ENCODE measurements around the gene ASTN1. TPM values are rescaled to one million over a fixed set of nuclear protein-coding genes. Genes with fewer than 3 reads are reported as not detected.

ASTN1 gene
- total RNA-seq, 1 donor: not detected

DNA sequence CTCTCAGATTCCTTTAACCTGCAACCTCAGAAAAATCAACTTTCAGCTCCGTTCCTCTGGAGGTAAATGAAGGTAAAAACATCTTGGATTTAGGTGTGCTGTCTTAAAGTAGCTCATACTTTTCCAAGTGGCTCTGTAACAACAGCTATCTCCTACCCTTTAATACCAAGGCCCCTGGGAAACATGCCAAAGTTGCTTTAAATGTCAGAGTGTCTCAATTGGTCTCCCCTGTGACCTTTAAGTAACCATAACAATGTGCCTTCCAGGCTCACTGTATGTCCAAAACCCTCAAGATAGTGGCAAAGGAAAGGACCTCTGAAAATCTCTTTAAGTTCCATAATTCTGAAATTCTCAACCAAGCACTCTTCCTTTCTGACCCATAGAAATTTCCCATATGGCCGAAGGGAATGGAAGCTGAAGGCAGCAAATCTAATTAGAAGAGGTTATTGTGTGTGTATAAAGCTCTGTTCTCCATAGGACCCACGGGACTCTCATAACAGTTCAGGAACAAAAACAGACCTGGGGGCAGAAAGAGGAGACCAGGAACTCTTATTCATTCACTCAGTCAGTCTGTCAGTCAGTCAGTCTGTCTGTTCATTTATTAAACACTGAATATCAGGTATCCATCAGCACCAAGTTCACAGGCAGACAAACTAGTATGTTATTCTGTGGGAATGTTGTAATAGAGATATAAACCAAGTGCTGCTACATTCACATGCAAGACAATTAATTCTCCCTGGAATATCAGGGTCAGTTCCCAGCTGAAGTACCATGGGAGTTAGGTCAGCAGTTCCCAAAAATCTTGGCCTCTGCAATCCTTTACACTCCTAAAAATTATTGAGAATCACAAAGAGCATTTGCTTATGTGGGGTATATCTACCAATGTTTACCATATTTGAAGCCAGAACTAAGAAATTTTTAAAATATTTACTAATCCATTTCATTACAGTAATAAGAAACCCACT lies 19.1 kb downstream of the ASTN1 start:
- DNase-seq (ENCODE audit: insufficient read length, low spot score, missing footprints): no peak
- Histone ChIP-seq H3K36me3 (ENCODE audit: insufficient read depth, low read length) (no peaks in the 10 kb centered on the region), H2AFZ (ENCODE audit: low read length) (no peak overlapping the region), H3K4me1 (ENCODE audit: insufficient read depth, low read length) (no peaks in the 10 kb centered on the region), H3K4me2 (ENCODE audit: insufficient read depth, low read length) (no peak overlapping the region), H3K4me3 (ENCODE audit: insufficient read depth, low read length) (no peak overlapping the region), H4K20me1 (ENCODE audit: insufficient read depth, low read length) (no peaks in the 10 kb centered on the region), H3K27me3 (ENCODE audit: insufficient read depth, low read length) (no peaks in the 10 kb centered on the region), H3K79me2 (ENCODE audit: insufficient read depth, low read length) (no peaks in the 10 kb centered on the region), H3K9me3 (ENCODE audit: low read depth, low read length) (no peaks in the 10 kb centered on the region), H3K27ac (ENCODE audit: low read depth, low read length) (no peak overlapping the region)
- TF ChIP-seq, protein P1, sequence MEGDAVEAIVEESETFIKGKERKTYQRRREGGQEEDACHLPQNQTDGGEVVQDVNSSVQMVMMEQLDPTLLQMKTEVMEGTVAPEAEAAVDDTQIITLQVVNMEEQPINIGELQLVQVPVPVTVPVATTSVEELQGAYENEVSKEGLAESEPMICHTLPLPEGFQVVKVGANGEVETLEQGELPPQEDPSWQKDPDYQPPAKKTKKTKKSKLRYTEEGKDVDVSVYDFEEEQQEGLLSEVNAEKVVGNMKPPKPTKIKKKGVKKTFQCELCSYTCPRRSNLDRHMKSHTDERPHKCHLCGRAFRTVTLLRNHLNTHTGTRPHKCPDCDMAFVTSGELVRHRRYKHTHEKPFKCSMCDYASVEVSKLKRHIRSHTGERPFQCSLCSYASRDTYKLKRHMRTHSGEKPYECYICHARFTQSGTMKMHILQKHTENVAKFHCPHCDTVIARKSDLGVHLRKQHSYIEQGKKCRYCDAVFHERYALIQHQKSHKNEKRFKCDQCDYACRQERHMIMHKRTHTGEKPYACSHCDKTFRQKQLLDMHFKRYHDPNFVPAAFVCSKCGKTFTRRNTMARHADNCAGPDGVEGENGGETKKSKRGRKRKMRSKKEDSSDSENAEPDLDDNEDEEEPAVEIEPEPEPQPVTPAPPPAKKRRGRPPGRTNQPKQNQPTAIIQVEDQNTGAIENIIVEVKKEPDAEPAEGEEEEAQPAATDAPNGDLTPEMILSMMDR (IDR thresholded peaks at IDR 0.05; ENCODE audit: extremely low read depth, low read depth, low read length): no peak

DNA sequence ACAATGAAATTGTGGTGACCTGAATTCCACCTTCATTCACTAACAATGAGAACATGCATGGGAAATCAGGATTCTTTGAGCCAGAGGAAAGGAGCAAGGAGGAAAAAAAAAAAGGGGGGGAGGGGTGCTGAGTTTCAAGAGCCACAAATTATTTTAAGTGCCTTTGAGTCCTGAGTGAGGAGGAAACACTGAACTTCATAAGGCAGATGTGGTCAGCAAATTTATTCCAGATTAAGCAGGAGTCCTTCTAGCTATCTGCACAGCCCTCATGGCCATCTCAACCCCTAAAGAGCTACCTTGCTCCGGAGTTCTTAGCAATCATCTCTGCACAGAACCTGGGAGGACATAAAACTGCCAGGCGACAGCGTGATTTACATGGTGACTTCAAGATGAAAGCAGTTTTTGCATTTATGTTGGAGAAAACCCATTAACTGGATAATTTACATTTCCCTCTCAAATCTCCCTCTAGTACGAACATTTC lies 21.7 kb downstream of the ASTN1 start:
- H3K27ac ChIP-seq (ENCODE audit: low read depth, low read length): no peak overlapping the region
- no peaks in the 10 kb centered on the region for H3K36me3 ChIP-seq (ENCODE audit: insufficient read depth, low read length)
- no peaks in the 10 kb centered on the region for H3K79me2 ChIP-seq (ENCODE audit: insufficient read depth, low read length)
- no peaks in the 10 kb centered on the region for H3K27me3 ChIP-seq (ENCODE audit: insufficient read depth, low read length)
- H3K9me3 ChIP-seq (ENCODE audit: low read depth, low read length): no peaks in the 10 kb centered on the region
- no peak overlapping the region for H3K4me2 ChIP-seq (ENCODE audit: insufficient read depth, low read length)
- H4K20me1 ChIP-seq (ENCODE audit: insufficient read depth, low read length): no peaks in the 10 kb centered on the region
- H3K4me1 ChIP-seq (ENCODE audit: insufficient read depth, low read length): no peaks in the 10 kb centered on the region
- DNase-seq (ENCODE audit: insufficient read length, low spot score, missing footprints): no peak
- H2AFZ ChIP-seq (ENCODE audit: low read length): no peak overlapping the region
- TF ChIP-seq, protein P1 (IDR thresholded peaks at IDR 0.05; ENCODE audit: extremely low read depth, low read depth, low read length): no peak
- no peak overlapping the region for H3K4me3 ChIP-seq (ENCODE audit: insufficient read depth, low read length)

DNA sequence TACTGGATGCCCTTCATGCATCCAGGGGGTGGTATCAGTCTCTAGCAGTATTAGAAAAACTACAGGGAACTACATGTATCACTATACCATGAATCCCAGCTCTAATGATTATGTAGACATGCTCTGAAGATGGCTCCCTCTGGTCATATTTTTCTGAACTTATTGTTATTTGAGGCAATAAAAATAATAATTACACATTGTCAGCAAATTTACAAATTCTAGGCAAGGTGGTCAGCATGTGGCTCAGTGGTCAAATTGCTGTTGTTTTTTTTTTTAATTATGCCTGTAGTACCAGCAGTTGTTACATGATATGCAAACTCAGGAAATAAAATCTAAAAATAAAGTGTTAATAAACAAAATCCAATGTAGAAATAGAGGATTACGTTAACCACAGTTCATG lies 22.5 kb downstream of the ASTN1 start:
- Histone ChIP-seq H3K9me3 (ENCODE audit: low read depth, low read length) (no peaks in the 10 kb centered on the region), H3K4me1 (ENCODE audit: insufficient read depth, low read length) (no peaks in the 10 kb centered on the region), H3K4me3 (ENCODE audit: insufficient read depth, low read length) (no peak overlapping the region), H2AFZ (ENCODE audit: low read length) (no peak overlapping the region), H4K20me1 (ENCODE audit: insufficient read depth, low read length) (no peaks in the 10 kb centered on the region), H3K27ac (ENCODE audit: low read depth, low read length) (no peak overlapping the region), H3K4me2 (ENCODE audit: insufficient read depth, low read length) (no peak overlapping the region), H3K79me2 (ENCODE audit: insufficient read depth, low read length) (no peaks in the 10 kb centered on the region), H3K36me3 (ENCODE audit: insufficient read depth, low read length) (no peaks in the 10 kb centered on the region), H3K27me3 (ENCODE audit: insufficient read depth, low read length) (no peaks in the 10 kb centered on the region)
- TF ChIP-seq, protein P1 (IDR thresholded peaks at IDR 0.05; ENCODE audit: extremely low read depth, low read depth, low read length): no peak
- no peak for DNase-seq (ENCODE audit: insufficient read length, low spot score, missing footprints)

DNA sequence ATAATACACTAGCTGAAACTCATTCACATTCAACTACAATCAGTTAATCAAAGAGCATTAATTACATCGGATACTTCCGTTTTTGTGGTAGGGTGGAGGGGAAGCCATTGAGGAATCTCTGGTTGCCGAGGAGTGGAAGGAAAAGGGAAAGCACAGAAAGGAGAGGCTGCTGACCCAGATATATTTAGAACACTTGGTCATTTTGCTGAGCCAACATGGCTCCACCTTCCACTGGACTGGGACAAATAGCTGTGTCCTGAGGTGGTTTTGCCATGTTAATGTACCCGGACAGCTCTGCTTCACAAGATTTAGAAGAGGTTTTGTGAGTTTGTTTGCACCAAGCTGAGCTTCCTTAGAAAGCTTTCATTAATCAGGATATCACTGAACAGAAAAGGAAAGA lies 26.2 kb downstream of the ASTN1 start:
- no peak overlapping the region for H3K27ac ChIP-seq (ENCODE audit: low read depth, low read length)
- H3K27me3 ChIP-seq (ENCODE audit: insufficient read depth, low read length): no peaks in the 10 kb centered on the region
- H3K79me2 ChIP-seq (ENCODE audit: insufficient read depth, low read length): no peaks in the 10 kb centered on the region
- no peaks in the 10 kb centered on the region for H3K9me3 ChIP-seq (ENCODE audit: low read depth, low read length)
- TF ChIP-seq, protein P1 (IDR thresholded peaks at IDR 0.05; ENCODE audit: extremely low read depth, low read depth, low read length): no peak
- no peak for DNase-seq (ENCODE audit: insufficient read length, low spot score, missing footprints)
- no peak overlapping the region for H3K4me2 ChIP-seq (ENCODE audit: insufficient read depth, low read length)
- no peaks in the 10 kb centered on the region for H3K4me1 ChIP-seq (ENCODE audit: insufficient read depth, low read length)
- H4K20me1 ChIP-seq (ENCODE audit: insufficient read depth, low read length): no peaks in the 10 kb centered on the region
- no peak overlapping the region for H2AFZ ChIP-seq (ENCODE audit: low read length)
- H3K4me3 ChIP-seq (ENCODE audit: insufficient read depth, low read length): no peak overlapping the region
- H3K36me3 ChIP-seq (ENCODE audit: insufficient read depth, low read length): no peaks in the 10 kb centered on the region

All from osteoblast (primary cell).